Activated T-helper 17 cell treated with anti-CD3 and anti-CD28 coated beads, Interleukin-2, amount 50 U/mL, for 72 hours (primary cell): Measurements from ENCODE around the gene AAR2. TPM values are rescaled to one million over a fixed set of nuclear protein-coding genes. Genes with fewer than 3 reads are reported as not detected.

ENCODE experiments used
- ATAC-seq: fragments of 150-1000 bp; cut with Tn5 transposase; replicated peaks from 2 replicates; pipeline ENCODE4 v1.10.0; 2021; ENCODE audit warnings: mild to moderate bottlenecking, moderate library complexity
- H3K27ac Mint-ChIP-seq: one replicate; pipeline ENCODE4 v1.8.0; 2022; ENCODE audit warnings: mixed read lengths
- H3K27me3 Mint-ChIP-seq: one replicate; pipeline ENCODE4 v1.8.0; 2022; ENCODE audit warnings: mixed read lengths
- H3K36me3 Mint-ChIP-seq: one replicate; pipeline ENCODE4 v1.8.0; 2022; ENCODE audit warnings: low read depth, mild to moderate bottlenecking, mixed read lengths
- H3K4me1 Mint-ChIP-seq: one replicate; pipeline ENCODE4 v1.8.0; 2022; ENCODE audit warnings: mixed read lengths
- H3K4me3 Mint-ChIP-seq: one replicate; pipeline ENCODE4 v1.8.0; 2022; ENCODE audit warnings: mild to moderate bottlenecking, mixed read lengths
- H3K9me3 Mint-ChIP-seq: one replicate; pipeline ENCODE4 v1.8.0; 2022; ENCODE audit warnings: mixed read lengths
- total RNA-seq, 2 donors: library from RNA; stranded (reverse); gene quantifications; one replicate each; pipeline ENCODE4 v1.2.3, GENCODE V29; 2022

The AAR2 gene
- total RNA-seq, 2 donors from 2014 or later = 15.3 to 20.6 TPM

- Mint-ChIP-seq H3K27ac (peak overlapping the region; percentile 92), H3K9me3 (no peaks in the 10 kb centered on the region), H3K36me3 (peaks cover 53% of the 10 kb centered on the region), H3K4me3 (peak overlapping the region; percentile 85), H3K4me1 (peaks cover 16% of the 10 kb centered on the region), H3K27me3 (no peaks in the 10 kb centered on the region)
- no peak for ATAC-seq
These were observed 1.2 kb downstream of the AAR2 start for GRCh38 chr20:36237477-36237876.

- H3K4me3 Mint-ChIP-seq = peak overlapping the region; percentile 85
- no peak for ATAC-seq
- H3K4me1 Mint-ChIP-seq = peaks cover 16% of the 10 kb centered on the region
- H3K9me3 Mint-ChIP-seq = no peaks in the 10 kb centered on the region
- no peak overlapping the region for H3K27ac Mint-ChIP-seq
- no peaks in the 10 kb centered on the region for H3K27me3 Mint-ChIP-seq
- H3K36me3 Mint-ChIP-seq = peaks cover 59% of the 10 kb centered on the region
These were observed 1.9 kb downstream of the AAR2 start for GRCh38 chr20:36238153-36238552.

DNA sequence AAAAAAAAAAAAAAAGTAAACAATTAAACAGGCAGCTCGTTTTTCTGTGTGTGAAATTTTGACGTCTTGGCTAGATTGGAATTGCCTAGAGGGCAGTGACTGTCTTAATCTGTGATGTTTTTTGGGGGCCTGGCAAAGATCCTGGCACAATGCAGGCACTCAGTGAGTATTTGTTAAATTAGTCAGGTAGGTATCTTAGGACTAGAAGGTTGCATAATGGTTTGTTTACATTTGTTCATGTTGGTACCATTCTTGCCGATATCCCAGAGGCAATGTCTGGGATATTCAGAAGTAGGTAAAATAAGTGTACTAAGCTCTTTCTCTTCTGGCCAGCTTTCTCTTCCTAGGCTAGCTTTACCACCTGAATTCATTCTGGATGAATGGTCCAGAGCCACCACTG, 2.5 kb downstream of the AAR2 start:
- peaks cover 65% of the 10 kb centered on the region for H3K36me3 Mint-ChIP-seq
- peaks cover 16% of the 10 kb centered on the region for H3K4me1 Mint-ChIP-seq
- peak overlapping the region; percentile 75 for H3K27ac Mint-ChIP-seq
- no peaks in the 10 kb centered on the region for H3K27me3 Mint-ChIP-seq
- no peak for ATAC-seq
- no peaks in the 10 kb centered on the region for H3K9me3 Mint-ChIP-seq
- peak overlapping the region; percentile 85 for H3K4me3 Mint-ChIP-seq

GRCh38 chr20:36240076-36240475, 3.8 kb downstream of the AAR2 start:
- Mint-ChIP-seq H3K36me3 (peaks cover 78% of the 10 kb centered on the region), H3K9me3 (no peaks in the 10 kb centered on the region), H3K27me3 (no peaks in the 10 kb centered on the region), H3K4me3 (no peak overlapping the region), H3K27ac (no peak overlapping the region), H3K4me1 (peaks cover 16% of the 10 kb centered on the region)
- ATAC-seq = no peak

DNA sequence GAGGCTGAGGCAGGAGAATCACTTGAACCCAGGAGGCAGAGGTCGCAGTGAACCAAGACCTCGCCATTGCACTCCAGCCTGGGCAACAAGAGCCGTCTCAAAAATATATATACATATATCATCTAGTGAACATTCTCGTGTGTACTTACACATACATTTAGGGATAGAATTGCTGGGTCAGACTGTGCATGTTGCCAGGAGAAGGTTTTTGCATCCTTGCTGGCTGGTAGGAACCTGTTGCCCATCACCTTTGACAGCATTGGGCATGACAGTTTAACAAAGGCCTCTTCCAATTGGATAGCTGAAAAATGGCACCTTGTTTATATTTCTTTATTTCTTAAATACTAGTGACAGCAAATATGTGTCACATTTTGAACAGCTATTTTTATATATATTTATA, 5.4 kb downstream of the AAR2 start:
- ATAC-seq = no peak
- Mint-ChIP-seq H3K4me1 (peaks cover 16% of the 10 kb centered on the region), H3K27ac (no peak overlapping the region), H3K27me3 (no peaks in the 10 kb centered on the region), H3K4me3 (no peak overlapping the region), H3K9me3 (no peaks in the 10 kb centered on the region), H3K36me3 (peaks cover 95% of the 10 kb centered on the region)

DNA sequence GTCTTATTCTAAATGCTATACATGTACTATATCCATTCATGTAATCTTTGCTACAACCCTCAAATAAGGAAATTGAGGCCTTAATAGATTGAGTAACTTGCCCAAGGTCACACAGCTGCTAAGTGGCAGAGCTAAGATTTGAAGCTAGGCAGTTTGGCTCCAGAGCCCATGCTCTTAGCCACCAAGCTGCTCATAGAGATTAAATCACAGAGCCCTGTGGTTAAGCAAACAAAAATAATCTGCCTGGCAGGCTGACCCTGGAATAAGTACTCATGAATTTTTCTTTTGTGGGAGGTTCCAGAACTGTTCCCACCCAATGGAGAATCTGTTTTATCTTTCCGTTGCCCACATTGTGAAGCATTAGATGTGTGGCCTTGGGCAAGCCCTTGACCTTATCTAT, 7.4 kb downstream of the AAR2 start:
- Mint-ChIP-seq H3K27ac (no peak overlapping the region), H3K4me3 (no peak overlapping the region), H3K36me3 (peaks cover 100% of the 10 kb centered on the region), H3K27me3 (no peaks in the 10 kb centered on the region), H3K9me3 (no peaks in the 10 kb centered on the region), H3K4me1 (peaks cover 15% of the 10 kb centered on the region)
- no peak for ATAC-seq

- H3K27me3 Mint-ChIP-seq = no peaks in the 10 kb centered on the region
- ATAC-seq = no peak
- H3K4me3 Mint-ChIP-seq = no peak overlapping the region
- no peak overlapping the region for H3K27ac Mint-ChIP-seq
- peaks cover 16% of the 10 kb centered on the region for H3K4me1 Mint-ChIP-seq
- H3K9me3 Mint-ChIP-seq = no peaks in the 10 kb centered on the region
- peaks cover 97% of the 10 kb centered on the region for H3K36me3 Mint-ChIP-seq
These were observed 10.1 kb downstream of the AAR2 start for GRCh38 chr20:36246401-36246800.

GRCh38 chr20:36248836-36249235, 12.6 kb downstream of the AAR2 start:
- peaks cover 20% of the 10 kb centered on the region for H3K4me1 Mint-ChIP-seq
- no peak overlapping the region for H3K4me3 Mint-ChIP-seq
- no peaks in the 10 kb centered on the region for H3K27me3 Mint-ChIP-seq
- peaks cover 91% of the 10 kb centered on the region for H3K36me3 Mint-ChIP-seq
- no peak overlapping the region for H3K27ac Mint-ChIP-seq
- no peaks in the 10 kb centered on the region for H3K9me3 Mint-ChIP-seq
- no peak for ATAC-seq

GRCh38 chr20:36249450-36249849, 13.2 kb downstream of the AAR2 start:
- peaks cover 20% of the 10 kb centered on the region for H3K4me1 Mint-ChIP-seq
- no peak overlapping the region for H3K27ac Mint-ChIP-seq
- no peaks in the 10 kb centered on the region for H3K9me3 Mint-ChIP-seq
- no peak overlapping the region for H3K4me3 Mint-ChIP-seq
- no peak for ATAC-seq
- peaks cover 91% of the 10 kb centered on the region for H3K36me3 Mint-ChIP-seq
- H3K27me3 Mint-ChIP-seq = no peaks in the 10 kb centered on the region

DNA sequence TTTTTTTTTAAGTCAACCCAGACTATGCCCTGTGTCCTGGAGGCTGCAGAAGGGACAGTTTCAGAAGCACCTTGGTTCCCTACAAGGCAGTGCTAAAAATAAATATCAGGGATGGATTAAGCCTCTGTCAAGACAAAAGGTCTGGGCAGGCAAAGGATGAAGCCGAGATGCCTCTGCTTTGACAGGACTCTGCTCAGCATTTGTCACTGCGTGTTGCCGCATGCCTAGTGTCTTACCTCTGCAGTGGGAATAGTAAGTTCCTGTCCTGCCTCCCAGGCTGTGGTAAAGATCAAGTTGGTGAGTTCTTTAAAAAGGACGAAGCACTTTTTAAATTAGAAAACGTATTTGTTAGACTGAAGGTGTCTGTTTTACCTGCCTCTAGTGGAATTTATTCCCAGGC, 15.1 kb downstream of the AAR2 start:
- Mint-ChIP-seq H3K4me1 (peaks cover 20% of the 10 kb centered on the region), H3K27ac (no peak overlapping the region), H3K27me3 (no peaks in the 10 kb centered on the region), H3K4me3 (no peak overlapping the region), H3K9me3 (no peaks in the 10 kb centered on the region), H3K36me3 (peaks cover 90% of the 10 kb centered on the region)
- no peak for ATAC-seq

- Mint-ChIP-seq H3K4me1 (peaks cover 20% of the 10 kb centered on the region), H3K4me3 (no peak overlapping the region)
- no peak for ATAC-seq
These were observed 16.2 kb downstream of the AAR2 start for GRCh38 chr20:36252511-36252910.

GRCh38 chr20:36253036-36253435, 16.8 kb downstream of the AAR2 start:
- no peaks in the 10 kb centered on the region for H3K27me3 Mint-ChIP-seq
- H3K36me3 Mint-ChIP-seq = peaks cover 86% of the 10 kb centered on the region
- no peaks in the 10 kb centered on the region for H3K9me3 Mint-ChIP-seq
- H3K27ac Mint-ChIP-seq = no peak overlapping the region
- ATAC-seq = no peak
- H3K4me3 Mint-ChIP-seq = no peak overlapping the region
- H3K4me1 Mint-ChIP-seq = peaks cover 17% of the 10 kb centered on the region

More at GRCh38 chr20:36252511-36252910, 16.2 kb downstream of the AAR2 start:
- Mint-ChIP-seq H3K27me3 (no peaks in the 10 kb centered on the region), H3K9me3 (no peaks in the 10 kb centered on the region), H3K36me3 (peaks cover 90% of the 10 kb centered on the region), H3K27ac (peak overlapping the region; percentile 59)

GRCh38 chr20:36254076-36254475, 17.8 kb downstream of the AAR2 start:
- peaks cover 9% of the 10 kb centered on the region for H3K4me1 Mint-ChIP-seq
- H3K4me3 Mint-ChIP-seq = no peak overlapping the region
- peak overlapping the region; percentile 22 for H3K27ac Mint-ChIP-seq
- peaks cover 80% of the 10 kb centered on the region for H3K36me3 Mint-ChIP-seq
- no peak for ATAC-seq
- no peaks in the 10 kb centered on the region for H3K9me3 Mint-ChIP-seq
- H3K27me3 Mint-ChIP-seq = no peaks in the 10 kb centered on the region

DNA sequence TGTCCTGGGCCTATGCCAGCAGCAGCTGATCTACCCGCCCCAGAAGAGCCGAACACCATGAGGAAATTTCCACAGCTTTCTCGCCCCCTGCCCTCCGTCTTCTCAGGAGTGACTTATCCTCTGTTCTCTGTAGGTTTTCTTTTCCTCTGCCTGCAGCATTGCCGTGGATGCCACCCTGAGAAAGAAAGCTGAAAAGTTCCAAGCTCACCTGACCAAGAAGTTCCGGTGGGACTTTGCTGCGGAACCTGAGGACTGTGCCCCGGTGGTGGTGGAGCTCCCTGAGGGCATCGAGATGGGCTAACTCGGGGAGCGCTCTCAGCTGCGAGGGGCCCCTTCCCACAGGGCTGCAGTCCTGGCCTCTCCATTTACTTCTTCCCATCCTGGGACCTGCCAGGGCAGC, 19.2 kb downstream of the AAR2 start:
- Mint-ChIP-seq H3K27ac (no peak overlapping the region), H3K36me3 (peaks cover 66% of the 10 kb centered on the region), H3K4me3 (no peak overlapping the region), H3K27me3 (no peaks in the 10 kb centered on the region), H3K4me1 (peaks cover 4% of the 10 kb centered on the region), H3K9me3 (no peaks in the 10 kb centered on the region)
- no peak for ATAC-seq

GRCh38 chr20:36259177-36260061, 23.1 kb downstream of the AAR2 start:
- peaks cover 35% of the 10 kb centered on the region for H3K36me3 Mint-ChIP-seq
- no peak overlapping the region for H3K27ac Mint-ChIP-seq
- no peak overlapping the region for H3K4me3 Mint-ChIP-seq
- no peaks in the 10 kb centered on the region for H3K27me3 Mint-ChIP-seq
- no peaks in the 10 kb centered on the region for H3K4me1 Mint-ChIP-seq
- ATAC-seq = no peak
- no peaks in the 10 kb centered on the region for H3K9me3 Mint-ChIP-seq
